HG03103 (cell line): ENCODE measurements around the gene LHX2.

Source experiments
- ATAC-seq: cut with Tn5 transposase; IDR thresholded peaks from one replicate; pipeline ENCODE4 v1.9.1; 2021; ENCODE audit warnings: low read depth; ENCODE audit not compliant: unreplicated experiment

LHX2 gene

DNA sequence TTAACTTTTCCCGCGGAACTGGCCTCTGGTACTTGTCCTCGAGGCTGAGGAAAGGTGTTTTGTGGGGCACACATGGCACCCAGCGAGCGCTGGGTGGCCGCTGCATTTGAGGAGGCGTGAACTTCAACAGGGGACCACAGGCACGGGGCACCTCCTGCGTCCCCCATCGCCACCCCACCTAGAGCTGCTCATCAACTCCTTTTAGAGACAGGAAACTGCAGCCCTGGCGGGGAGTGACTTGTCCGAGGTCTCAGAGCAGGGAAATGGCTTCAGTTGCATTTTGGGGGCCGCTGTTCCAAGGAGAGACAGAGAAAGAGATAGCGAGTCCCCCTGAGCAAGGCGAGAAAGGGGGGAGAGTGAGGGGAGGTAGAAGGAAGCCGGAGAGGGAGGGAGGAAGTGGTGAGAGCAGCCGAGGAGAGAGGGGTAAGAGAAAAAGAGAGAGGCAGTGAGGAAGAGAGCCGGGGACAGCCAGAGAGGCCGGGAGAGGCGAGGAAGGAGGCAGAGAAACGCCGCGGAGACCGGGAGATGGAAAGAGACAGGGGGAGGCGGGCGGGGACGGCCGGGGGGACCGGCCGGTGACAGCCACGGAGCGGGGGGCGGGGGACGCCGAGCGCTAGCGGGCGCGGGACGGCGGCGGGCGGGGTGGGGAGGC is 12.5 kb upstream of the LHX2 start:
- no peak for ATAC-seq

DNA sequence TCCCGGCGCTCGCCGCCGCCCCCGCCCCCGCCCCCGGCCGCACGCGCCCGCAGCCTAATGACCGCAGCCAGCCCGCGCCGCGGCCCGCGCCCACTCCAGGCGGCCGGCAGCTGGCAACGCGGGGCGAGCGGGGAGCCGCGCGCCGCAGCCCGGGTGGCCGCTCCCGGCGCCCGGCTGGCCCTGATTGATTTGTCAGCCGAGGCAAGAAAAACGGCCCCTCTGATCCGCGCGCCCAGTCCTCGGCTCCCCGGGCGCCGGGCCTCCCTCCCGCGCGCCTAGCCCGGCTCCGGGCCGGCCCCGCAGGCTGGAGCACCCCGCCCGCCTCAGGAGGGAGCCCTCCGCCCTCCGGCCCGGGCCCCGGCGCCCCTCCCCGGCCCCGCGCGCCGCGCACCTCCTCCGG is 11.9 kb upstream of the LHX2 start:
- no peak for ATAC-seq

DNA sequence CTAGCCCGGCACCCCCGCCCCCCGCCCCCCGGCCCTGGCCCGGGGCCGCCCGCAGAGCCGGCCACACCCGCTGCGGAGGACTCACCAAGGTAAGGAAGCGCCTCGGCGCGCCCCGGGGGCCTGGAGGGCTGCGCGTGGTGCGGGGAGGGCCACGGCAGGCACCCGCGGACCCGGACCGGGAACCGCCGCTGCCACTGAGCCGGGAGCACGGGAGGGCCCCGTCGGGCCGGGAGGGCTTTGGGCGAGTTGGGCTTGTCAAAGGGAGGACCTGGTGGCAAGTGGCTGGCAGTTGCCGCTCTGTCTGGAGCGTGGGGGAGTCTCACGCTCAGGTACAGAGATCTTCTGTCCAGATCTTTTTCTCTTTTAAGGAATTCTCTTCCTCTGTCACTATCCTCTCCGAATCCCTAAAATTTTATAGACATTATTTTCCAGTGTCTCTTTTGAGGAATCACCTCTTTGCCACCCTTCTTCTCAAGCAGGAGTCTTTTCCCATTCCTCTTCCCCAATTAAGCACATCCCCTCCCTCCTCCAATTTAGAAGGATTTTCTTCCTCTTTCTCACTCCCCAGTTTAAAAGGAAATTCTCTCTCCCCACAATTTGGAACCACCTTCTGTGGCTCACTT is 11.3 kb upstream of the LHX2 start:
- ATAC-seq, result no peak

DNA sequence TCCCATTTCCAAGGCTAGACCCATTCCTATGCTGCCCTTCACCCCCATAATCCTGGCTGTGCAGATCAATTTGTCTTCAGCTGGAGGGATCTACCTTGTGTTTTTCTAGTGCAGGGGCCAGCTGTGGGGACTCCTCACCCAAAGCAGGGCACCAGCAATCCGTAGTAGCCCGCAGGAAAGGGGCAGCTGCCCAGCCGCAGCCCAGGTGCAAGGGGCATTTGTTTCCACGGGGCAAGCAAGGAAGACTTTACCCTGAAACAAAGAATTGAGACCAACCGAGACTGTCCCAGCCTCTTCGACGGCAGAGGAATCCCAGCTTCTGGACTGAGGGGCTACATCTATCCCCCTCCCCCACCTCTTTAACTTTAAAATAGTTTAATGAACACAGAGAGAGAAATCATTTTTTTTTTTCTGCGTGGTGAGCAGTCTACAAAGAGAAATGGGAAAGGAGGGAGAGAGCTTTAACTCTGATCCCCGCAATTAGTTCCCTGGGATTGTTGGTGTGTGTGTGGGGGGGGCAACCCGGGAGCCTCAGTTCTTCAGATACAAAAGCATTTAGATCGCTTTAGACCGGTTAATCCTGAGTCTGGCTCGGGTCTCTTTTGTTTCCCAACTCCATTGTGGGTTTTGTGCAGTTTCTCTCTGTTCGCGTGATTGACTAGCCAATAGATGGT is 10.6 kb upstream of the LHX2 start:
- ATAC-seq, result no peak

DNA sequence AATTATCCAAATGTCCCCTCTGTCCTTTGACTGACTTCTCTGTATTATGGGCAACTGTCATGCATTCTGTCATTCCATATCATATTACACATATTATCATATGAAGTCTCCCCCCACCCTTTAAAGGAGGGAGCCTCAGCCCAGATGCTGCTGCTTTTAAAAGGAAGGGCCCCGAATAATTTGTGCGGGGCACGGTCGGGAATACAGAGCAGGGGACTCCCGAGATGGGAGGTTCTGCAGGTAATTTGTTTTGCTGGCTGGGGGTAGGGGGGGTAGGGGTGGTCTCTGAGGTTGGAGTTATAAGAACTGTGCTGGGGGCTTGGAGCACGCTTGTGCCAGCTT is 10.1 kb upstream of the LHX2 start:
- ATAC-seq, result no peak

DNA sequence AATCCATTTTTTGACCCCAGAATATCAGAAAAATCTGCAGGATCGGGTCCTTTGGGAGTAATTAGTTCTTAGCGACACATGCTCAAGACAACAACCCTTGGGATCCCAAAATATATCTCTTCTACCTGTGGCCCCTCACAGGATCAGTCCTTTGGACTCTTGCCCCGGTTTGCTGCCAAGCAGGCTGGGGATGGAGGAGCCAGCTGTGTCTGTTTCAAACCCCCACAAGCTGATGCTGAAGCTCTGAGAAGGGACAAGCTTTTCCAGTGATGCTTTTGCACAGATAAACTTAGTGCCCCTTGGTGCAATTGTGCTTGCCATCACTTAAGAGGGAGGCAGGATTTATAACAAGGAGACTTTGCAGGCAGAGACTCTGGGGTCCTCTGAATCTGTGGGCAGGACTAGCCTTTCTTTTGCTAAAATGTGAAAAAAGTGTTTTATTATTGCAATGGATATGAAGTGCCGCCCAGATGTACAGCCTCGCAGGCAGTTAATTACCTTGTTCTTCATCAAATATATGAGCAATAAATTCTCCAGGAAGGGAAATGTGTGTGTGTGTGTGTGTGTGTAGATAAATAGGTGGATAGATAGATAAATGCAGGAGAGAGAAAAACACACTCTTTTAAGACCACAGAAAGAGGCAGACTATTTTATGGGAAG is 9.6 kb upstream of the LHX2 start:
- ATAC-seq, result no peak

DNA sequence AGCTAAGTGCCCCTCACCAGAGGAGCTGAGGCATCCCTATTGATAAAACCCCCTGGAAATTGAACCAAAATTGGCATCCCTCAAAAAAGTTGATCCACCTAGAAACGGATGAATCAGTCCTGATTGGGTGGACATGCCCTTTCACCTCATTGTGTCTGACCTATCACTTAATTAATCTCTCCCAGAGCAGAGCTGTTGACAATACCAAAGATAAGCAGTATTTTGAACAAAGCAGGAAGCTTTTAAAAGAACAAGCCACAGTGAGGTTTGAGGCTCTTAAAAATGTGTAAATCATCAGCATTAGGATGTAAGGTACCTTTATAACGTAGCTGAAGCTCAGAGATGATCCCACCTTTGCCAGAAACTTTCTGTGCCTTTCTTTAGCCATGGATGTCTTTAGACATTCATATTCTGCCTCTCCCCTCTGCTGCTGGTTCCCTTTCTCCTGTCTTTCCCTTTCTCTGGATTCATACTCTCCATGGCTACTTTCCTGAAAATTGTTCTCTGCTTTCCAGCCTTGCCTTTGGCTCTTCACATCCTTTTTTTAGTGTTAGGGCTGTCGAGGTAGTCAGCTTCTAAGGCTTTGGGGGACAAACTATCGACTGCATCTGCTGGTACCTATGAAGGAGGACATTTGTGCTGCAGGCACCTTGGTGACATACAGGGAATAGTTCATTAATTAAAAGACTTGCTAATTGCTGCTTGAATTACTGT is 7.8 kb upstream of the LHX2 start:
- ATAC-seq, result no peak

DNA sequence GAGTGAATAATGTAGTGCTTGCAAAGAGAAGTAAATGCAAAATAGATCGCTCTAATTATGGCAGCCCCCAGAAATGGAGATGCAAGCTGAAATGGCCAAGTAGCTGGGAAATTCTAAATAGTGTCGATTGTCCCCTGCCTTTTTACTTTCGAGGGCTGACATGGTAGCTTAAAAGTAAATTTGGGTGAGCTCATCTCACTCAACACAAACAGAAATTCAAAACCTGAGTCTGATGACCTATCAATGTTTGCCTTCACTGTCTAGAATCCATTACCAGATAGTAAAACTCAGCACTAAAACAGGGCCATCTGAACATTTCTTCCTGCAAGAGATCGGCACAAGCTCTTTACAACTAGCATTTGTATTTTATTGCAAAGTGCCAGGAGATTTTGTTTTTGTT is 7.0 kb upstream of the LHX2 start:
- no peak for ATAC-seq

DNA sequence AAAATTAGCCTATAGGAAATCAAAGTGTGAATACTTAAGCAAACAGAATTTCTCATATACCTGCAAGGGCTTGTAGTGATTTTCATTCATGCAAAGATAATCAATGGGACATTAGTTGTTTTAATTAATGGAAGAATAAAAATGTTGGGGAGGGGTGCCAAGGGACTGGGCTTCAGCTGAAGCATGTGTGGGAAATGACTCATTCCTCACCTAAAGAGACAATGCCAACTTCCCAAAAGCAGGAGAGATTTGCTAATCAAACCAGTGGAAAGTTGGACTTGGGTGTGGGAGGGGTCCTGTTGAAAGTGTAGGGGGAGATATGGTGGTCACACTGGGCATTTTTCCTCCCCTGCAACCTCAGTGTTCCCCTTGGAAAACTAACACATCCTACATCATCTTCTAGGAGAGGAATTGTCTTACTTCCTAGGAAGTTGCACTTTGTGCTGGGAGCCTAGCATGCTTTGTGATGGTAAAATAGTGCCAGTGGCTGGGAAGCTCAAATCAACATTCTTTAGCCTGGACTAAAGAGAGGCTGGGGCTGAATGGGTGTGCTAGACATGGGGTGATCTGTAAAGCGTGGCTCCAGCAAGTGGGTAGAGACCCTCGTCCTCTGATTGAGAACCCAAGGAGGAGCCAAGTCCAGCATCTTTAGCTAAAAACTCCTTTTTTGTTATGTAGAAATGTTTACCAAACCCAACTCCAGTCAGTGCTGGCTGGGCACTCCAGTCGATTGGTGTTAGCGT is 6.4 kb upstream of the LHX2 start:
- ATAC-seq, result no peak

DNA sequence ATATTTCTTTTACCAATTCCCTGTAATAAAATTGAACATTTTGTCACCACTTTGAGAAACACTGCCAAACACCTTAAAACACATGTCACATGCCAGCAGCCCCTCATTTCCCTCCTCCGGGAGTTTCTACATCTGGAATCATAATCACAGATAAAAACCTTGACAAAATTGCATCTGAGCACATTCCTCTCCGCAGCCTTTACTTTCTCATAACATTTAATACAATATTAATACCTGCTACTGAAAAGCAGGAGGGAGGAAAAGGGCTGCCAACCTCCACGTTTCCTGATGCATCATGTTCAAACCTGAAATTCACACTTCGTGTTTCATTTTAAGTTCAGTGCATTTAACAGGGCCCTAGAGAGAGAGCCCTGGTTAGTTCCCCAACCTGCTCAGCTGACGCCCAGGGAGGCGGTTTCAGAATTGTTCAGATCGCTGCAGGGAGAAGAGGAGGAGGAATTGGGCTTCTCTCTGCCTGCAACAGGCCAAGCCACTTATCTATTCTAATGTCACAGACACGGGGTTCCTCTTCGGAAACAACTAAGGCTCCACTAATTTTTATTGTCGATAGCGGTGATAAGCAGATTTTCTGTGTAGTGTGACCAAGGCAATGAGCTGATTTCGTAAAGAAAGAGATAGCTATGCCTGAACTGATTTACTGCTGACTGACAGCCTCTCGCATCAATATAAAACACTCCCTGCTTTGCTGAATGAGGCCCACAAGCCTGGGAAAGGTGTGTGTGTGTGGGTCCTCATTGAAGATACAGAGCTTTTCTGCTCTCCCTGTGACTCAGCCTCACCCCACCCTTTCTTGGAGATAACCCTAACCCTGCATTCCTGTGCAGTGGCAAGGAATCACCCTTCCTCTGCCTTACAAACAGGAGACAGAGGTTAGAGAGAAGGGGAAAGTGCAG is 4.9 kb upstream of the LHX2 start:
- peak; percentile 45 for ATAC-seq

DNA sequence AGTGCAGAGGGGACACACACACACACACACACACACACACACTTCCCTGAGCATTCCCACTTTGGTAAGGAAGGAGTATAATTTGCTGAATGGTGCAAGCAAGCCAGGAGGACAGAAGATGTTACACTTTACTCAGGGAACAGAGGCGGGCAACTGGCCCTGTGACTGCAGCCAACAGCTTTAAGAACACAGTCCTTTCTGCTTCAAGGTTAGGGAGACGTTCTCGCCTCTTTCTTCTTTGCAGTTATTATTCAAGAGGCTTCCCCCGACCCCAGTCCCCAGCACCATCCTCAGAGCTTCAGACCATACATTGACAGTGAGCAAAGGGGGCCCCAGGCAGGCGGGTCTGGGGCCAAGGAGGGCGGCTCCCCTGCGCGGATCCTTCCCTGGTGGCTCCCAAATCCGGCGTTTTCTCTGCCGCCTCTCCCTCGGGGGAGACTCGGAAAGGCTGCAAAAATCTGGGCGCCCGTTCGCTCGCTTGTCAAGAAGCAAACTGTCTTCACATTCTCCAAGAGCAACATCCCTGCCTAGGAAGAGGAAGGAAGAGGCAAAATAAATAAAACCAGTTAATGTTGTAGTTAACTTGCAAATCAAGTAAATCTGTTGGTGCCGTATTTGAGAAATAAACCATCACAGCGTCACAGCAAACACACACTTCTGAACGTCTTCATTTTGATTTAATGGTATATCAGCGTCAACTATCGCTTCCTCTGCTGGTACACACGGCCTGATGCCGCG is 3.8 kb upstream of the LHX2 start:
- ATAC-seq, result no peak

DNA sequence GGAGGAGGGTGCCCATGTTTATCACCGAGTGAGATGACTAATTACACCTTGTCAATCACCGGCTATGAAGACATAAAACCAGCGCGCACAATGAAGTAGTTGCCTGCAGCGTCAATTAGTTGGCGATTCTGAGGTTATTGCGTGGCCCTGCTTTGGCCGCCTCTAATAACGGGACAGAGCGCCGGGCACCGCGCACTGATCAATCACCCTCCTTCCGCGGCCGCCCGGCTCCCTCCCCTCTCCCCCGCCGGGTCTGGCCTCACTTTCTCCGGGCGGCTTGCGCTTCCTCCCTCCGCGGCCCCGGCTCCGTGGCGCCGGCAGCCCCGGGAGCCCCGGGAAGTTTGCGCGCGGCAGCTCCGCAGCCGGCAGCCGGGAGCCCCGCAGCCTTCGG is 3.3 kb upstream of the LHX2 start:
- no peak for ATAC-seq

DNA sequence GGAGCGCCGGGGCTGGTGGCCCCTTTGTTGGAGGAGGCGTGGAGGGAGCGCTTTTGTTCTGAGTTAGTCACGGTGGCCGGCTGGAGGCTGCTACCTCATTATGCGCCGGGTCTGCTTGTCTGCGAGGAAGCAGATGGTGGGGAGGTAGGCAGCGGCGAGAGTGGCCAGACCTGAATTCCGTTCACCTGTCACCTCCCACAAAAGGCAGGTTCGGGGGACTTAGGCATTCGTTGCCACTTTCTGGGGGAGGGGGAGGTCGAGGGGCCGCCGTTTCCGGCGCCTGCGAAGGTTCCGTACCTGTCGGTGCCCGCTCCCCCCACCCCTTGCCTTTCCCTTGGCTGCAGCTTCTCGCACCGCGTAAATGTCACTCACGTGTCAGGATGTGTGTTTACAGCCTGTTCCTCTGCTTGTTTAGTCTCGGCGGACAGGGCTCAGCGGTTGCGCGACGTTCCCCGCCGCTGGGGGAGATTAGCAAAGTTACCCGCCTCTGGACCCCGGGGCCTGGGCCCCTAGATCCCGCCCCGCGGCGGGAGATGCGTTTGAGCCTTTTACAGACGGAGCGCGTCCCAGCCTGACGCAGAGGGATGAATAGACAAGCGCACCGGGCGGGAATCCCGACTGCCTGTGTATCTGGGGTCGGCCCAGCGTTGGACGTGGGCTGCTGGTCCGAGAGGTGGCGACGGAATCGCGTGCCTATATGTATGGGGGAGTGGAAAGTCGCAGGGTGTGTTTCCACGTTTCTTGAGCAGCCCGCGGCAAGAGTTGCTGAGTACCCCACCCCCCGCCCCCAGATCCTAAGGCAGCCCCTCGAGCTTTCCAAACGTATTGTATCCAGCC is 2.7 kb upstream of the LHX2 start:
- no peak for ATAC-seq

DNA sequence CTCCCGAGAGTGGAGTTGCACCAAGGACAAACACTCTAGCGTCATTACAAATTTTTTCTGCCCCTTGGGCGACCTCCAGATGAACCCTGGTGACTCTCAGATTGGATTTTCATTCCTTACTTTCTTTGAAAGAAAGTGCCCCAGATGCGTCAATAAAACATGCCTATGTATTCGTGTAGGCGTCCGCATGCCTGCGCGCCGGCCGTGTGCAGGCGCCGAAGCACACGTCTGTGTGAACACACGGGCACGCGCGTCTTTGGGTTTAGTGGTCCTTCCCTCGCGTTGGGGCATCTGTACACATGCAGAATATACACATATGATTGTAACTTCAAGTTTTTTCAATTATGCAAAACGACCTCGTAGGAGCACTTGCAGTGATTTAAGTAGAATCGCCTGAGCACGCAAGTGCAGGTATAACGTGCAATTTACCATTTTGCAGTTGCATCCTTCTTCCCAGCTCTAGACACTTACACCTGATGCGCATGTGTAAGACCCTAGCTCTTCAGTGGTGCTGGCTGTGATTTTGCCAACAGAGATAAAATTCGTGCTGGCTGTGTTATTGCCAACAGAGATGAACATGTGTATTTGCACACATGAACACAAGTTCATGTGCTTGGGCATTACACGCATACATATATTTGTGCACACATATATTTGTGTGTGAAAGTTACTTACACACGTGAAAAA is 1.9 kb upstream of the LHX2 start:
- ATAC-seq, result no peak

DNA sequence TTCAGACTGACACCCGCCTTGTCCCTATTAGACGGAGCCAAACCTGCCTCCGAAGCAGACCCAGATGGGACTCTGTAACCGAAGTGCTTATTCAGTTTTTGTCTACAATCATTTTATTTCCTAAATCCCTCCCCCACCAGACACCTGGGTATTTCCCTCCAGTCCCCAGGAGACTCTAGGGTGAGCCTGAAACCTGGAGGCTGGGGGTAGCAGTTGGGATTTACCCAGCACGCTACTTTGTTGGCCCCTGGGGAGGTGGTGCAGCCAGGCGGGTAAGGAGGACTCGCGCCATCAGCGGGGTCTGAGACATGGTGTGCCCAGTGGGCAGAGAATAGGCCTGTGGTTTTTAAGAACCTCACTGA is 1.3 kb upstream of the LHX2 start:
- ATAC-seq, result no peak

DNA sequence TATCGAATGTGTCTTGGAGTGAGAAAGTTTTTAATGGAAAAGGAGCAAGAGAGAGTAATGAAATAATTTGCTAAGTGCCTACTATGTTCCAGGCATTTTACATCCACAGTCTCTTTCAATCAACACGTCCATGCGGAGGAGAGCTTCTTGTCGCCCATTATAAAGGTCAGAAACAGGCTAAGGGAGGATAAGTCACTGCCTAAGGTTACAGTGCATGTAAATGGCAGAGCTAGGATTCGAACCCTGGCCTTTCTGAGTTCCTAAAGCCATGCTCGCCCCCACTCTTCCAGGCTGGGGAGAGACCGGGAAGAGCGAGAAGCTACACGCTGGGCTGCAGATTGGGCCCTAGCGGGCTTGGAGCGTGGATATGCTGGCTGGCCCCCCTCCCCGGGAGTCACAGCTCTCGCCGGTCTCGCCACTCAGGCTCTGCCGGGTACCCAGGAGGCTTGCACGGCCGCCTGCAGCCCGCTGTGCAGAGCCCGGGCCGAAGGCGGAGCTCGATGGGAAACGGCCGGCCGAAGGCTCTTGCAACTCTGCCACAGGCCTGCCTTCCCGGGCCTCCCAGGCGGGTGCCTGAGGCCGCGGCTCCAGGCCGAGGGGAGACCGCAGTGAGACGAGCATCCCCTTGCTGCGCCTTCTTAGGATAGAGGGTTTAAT is 775 bp upstream of the LHX2 start:
- ATAC-seq, result no peak
